OCI-LY1 (cell line): Measurements from ENCODE around the gene CDKL5.

Source experiments
- CTCF ChIP-seq: fragments of 200-600 bp; sonication (generic), shearing (Covaris generic); IDR thresholded peaks from 2 replicates; pipeline ENCODE4 v1.5.1; 2017; ENCODE audit warnings: mild to moderate bottlenecking, antibody characterized with exemption, low read length, moderate library complexity, mixed read lengths
- EZH2 ChIP-seq: fragments of 200-600 bp; sonication (generic), shearing (Covaris generic); IDR thresholded peaks from 2 replicates; pipeline ENCODE4 v1.8.0; 2017; ENCODE audit warnings: borderline replicate concordance, mixed run types, mild to moderate bottlenecking, antibody characterized with exemption, low read length, moderate library complexity, mixed read lengths

GRCh38 chrX:18455384-18455783 is 30.0 kb downstream of the CDKL5 start:
- no peak for TF ChIP-seq CTCF
- no peak for TF ChIP-seq EZH2
